HFFc6 (cell line): ENCODE results near the gene IL17A. TPM values are rescaled to one million over a fixed set of nuclear protein-coding genes. Genes with fewer than 3 reads are reported as not detected.

Experiments
- DNase-seq: peaks from one replicate; pipeline ENCODE4 v3.0.0-alpha.2; 2018
- H3K27ac Mint-ChIP-seq: 2 replicates; pipeline ENCODE4 v1.8.0; 2020; ENCODE audit warnings: mild to moderate bottlenecking, mixed read lengths
- H3K27me3 Mint-ChIP-seq: 2 replicates; pipeline ENCODE4 v1.8.0; 2021; ENCODE audit warnings: mild to moderate bottlenecking, moderate library complexity, mixed read lengths; ENCODE audit not compliant: insufficient read depth
- H3K36me3 Mint-ChIP-seq: 2 replicates; pipeline ENCODE4 v1.8.0; 2021; ENCODE audit warnings: low read depth, mixed read lengths
- H3K4me1 Mint-ChIP-seq: 2 replicates; pipeline ENCODE4 v1.8.0; 2020; ENCODE audit warnings: low read depth, mixed read lengths
- H3K4me3 Mint-ChIP-seq: 2 replicates; pipeline ENCODE4 v1.8.0; 2020; ENCODE audit warnings: mild to moderate bottlenecking, moderate library complexity, mixed read lengths
- H3K9me3 Mint-ChIP-seq: 2 replicates; pipeline ENCODE4 v1.8.0; 2020; ENCODE audit warnings: mild to moderate bottlenecking, mixed read lengths
- CTCF ChIP-seq: fragments of 200-600 bp; sonication (generic); IDR thresholded peaks from 2 replicates; pipeline ENCODE4 v1.5.0; 2021; ENCODE audit warnings: antibody characterized with exemption, mild to moderate bottlenecking
- long read RNA-seq: library from polyadenylated mRNA; unstranded; transcript quantifications from one replicate; pipeline ENCODE4 v2.0.0, GENCODE V29; 2019
- total RNA-seq, 6 experiments: library from RNA; stranded (reverse); fragmentation: NEBNext Ultra II Directional; extraction: Animal tissue kit (Norgen Biotek cat#: 25700); gene quantifications; 2 replicates in 1 of 6; 3 replicates in 5 of 6; pipeline ENCODE4 v1.2.3, GENCODE V29; 2021

Gene IL17A
- total RNA-seq, result not detected
- long read RNA-seq, result 0 reads

GRCh38 chr6:52186075-52186474 lies at the start of gene IL17A:
IL17A (plus strand) TSS chr6:52186375; CDS start chr6:52186432, 57 bp downstream.
- no peak for TF ChIP-seq CTCF
- no peaks in the 10 kb centered on the region for H3K4me1 Mint-ChIP-seq
- no peak for DNase-seq
- H3K36me3 Mint-ChIP-seq, result no peaks in the 10 kb centered on the region
- H3K9me3 Mint-ChIP-seq, result no peaks in the 10 kb centered on the region
- no peak within 1 kb of the TSS for H3K4me3 Mint-ChIP-seq
- no peak within 1 kb of the TSS for H3K27ac Mint-ChIP-seq
- H3K27me3 Mint-ChIP-seq, result peaks cover 8% of the 10 kb centered on the region

GRCh38 chr6:52136934-52137467 lies 49.2 kb upstream of the IL17A start:
- peaks cover 16% of the 10 kb centered on the region for H3K27me3 Mint-ChIP-seq
- H3K27ac Mint-ChIP-seq, result no peak overlapping the region
- DNase-seq, result no peak
- no peaks in the 10 kb centered on the region for H3K36me3 Mint-ChIP-seq
- TF ChIP-seq CTCF, result no peak
- H3K9me3 Mint-ChIP-seq, result no peaks in the 10 kb centered on the region
- no peak overlapping the region for H3K4me3 Mint-ChIP-seq
- H3K4me1 Mint-ChIP-seq, result no peaks in the 10 kb centered on the region

- DNase-seq, result no peak
- H3K4me1 Mint-ChIP-seq, result no peaks in the 10 kb centered on the region
Measured at GRCh38 chr6:52138284-52138683, 47.9 kb upstream of the IL17A start.

GRCh38 chr6:52139985-52140680 lies 46.0 kb upstream of the IL17A start:
- Mint-ChIP-seq H3K27ac (no peak overlapping the region), H3K9me3 (no peaks in the 10 kb centered on the region), H3K4me3 (no peak overlapping the region), H3K4me1 (no peaks in the 10 kb centered on the region), H3K27me3 (peaks cover 11% of the 10 kb centered on the region), H3K36me3 (no peaks in the 10 kb centered on the region)
- TF ChIP-seq CTCF, result no peak
- DNase-seq, result no peak

More at GRCh38 chr6:52138284-52138683, 47.9 kb upstream of the IL17A start:
- Mint-ChIP-seq H3K36me3 (no peaks in the 10 kb centered on the region), H3K9me3 (no peaks in the 10 kb centered on the region), H3K4me3 (no peak overlapping the region), H3K27me3 (peaks cover 15% of the 10 kb centered on the region), H3K27ac (no peak overlapping the region)
- no peak for TF ChIP-seq CTCF

GRCh38 chr6:52141596-52141995 lies 44.6 kb upstream of the IL17A start:
- Mint-ChIP-seq H3K27ac (no peak overlapping the region), H3K9me3 (no peaks in the 10 kb centered on the region), H3K4me3 (no peak overlapping the region), H3K4me1 (no peaks in the 10 kb centered on the region), H3K36me3 (no peaks in the 10 kb centered on the region), H3K27me3 (peaks cover 8% of the 10 kb centered on the region)
- no peak for DNase-seq
- TF ChIP-seq CTCF, result no peak
